Prostate gland (tissue), 2 donors: ENCODE results near the gene VRK3. TPM values are rescaled to one million over a fixed set of nuclear protein-coding genes. Genes with fewer than 3 reads are reported as not detected.
"Not testable (repeated sequence)": the region's sequence is repeated elsewhere in the genome, so short reads cannot be mapped to it uniquely, and the experiment has no call there.

Experiments
- DNase-seq: peaks from one replicate; pipeline ENCODE4 v3.0.0-alpha.2; 2019; ENCODE audit warnings: low spot score
- H3K27ac ChIP-seq, 2 donors: fragments of 200-600 bp; sonication (generic); 2 replicates each; pipeline ENCODE4 v1.5.1; 2017 to 2019
- H3K27me3 ChIP-seq: fragments of 200-600 bp; sonication (generic); replicated peaks from 2 replicates; pipeline ENCODE4 v1.5.1; 2019; ENCODE audit not compliant: insufficient read depth
- H3K36me3 ChIP-seq, 2 donors: fragments of 200-600 bp; sonication (generic); 1 replicate in 1 of 2; 2 replicates in 1 of 2; pipeline versions ENCODE4 v1.5.1 to v1.8.1; 2017 to 2019
- H3K4me1 ChIP-seq: fragments of 200-600 bp; sonication (generic); replicated peaks from 2 replicates; pipeline ENCODE4 v1.5.1; 2019
- H3K4me3 ChIP-seq, 2 donors: fragments of 200-600 bp; sonication (generic); 2 replicates each; pipeline ENCODE4 v1.5.1; 2017 to 2019
- H3K9me3 ChIP-seq: fragments of 200-600 bp; sonication (generic); 2 replicates; pipeline ENCODE4 v1.5.1; 2017
- POLR2A ChIP-seq: fragments of 450-650 bp; IDR thresholded peaks from one replicate; pipeline ENCODE4 v1.6.1; 2016; ENCODE audit warnings: antibody characterized with exemption, mild to moderate bottlenecking
- POLR2AphosphoS5 ChIP-seq: sonication (generic); formaldehyde crosslinking; IDR thresholded peaks from one replicate; pipeline ENCODE4 v1.6.1; 2017; ENCODE audit warnings: antibody characterized with exemption
- WGBS: methylation state at CpG from one replicate; pipeline ENCODE4 v1.1.5; 2018; 5-methylcytosine and 5-hydroxymethylcytosine counted together
- intact Hi-C: fragments of 100-400 bp; cut with DNase I; formaldehyde crosslinking; loops from one replicate; pipeline ENCODE4 v1.14.2; 2022
- total RNA-seq, 2 donors: library from RNA; depleted of rRNA; stranded (reverse); fragments of >200 nt; gene quantifications; one replicate each; pipeline ENCODE4 v1.1.0, GENCODE V29; 2016
- TF ChIP-seq, protein P1 (sequence below), 4 experiments: fragments of 200-600 bp in 2 of 4; fragments of 450-650 bp in 2 of 4; sonication (generic) in 2 of 4; IDR thresholded peaks; 1 replicate in 3 of 4; 2 replicates in 1 of 4; pipeline ENCODE4 v1.5.1; 2016 to 2019; ENCODE audit warnings: antibody characterized with exemption in 4 of 4, mild to moderate bottlenecking in 2 of 4, moderate library complexity in 2 of 4

Gene VRK3, protein sequence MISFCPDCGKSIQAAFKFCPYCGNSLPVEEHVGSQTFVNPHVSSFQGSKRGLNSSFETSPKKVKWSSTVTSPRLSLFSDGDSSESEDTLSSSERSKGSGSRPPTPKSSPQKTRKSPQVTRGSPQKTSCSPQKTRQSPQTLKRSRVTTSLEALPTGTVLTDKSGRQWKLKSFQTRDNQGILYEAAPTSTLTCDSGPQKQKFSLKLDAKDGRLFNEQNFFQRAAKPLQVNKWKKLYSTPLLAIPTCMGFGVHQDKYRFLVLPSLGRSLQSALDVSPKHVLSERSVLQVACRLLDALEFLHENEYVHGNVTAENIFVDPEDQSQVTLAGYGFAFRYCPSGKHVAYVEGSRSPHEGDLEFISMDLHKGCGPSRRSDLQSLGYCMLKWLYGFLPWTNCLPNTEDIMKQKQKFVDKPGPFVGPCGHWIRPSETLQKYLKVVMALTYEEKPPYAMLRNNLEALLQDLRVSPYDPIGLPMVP
- total RNA-seq, result 10 to 100 TPM; 47.8 to 76.5 TPM

DNA sequence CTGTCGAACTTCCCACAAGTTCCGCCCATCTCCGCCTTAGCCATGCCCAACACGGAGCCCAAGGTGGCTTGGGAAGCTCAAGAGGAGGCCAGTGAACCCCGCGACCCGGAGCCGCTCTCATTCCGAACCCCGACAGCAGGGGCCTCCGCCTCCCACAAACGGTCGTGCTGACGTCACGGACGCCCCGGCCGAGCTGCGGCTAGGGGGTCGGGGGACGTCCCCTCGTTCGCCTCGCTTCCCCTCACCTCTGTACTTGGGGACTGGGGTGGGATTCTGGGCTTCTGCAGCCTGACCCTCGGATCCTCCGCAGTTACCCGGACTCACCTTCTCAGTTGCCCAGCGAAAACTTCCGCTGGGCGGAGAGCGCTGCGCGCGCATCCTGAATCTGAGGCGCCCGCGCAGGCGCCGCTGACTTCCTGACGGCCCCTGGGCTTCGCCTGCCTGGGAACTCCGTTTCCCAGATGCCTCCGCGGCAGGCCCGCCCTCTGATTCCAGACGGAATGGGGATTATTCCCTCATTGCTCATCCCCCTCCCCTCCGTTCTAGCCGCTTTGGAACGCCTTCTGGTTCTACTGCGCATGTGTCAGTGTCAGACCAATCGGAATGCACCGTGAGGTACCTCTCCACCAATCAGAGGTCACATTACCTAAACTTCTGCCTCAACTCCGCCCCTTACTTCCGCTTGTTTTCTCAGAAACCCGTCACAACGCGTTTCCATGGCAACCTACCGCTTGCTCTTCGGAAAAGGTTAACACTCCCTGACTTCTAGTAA is at the start of gene VRK3:
VRK3 (minus strand) TSS at position 351 of the 772 bp plus-strand sequence. CDS start 9,210 bp downstream, outside the sequence.
- peak within 1 kb of the TSS; percentile 88 to 89 for H3K27ac ChIP-seq
- WGBS, result under 1% methylated on average over 45 of the region's 59 CpGs
- no peaks in the 10 kb centered on the region for H3K9me3 ChIP-seq
- peak within 1 kb of the TSS; percentile 85 to 91 for H3K4me3 ChIP-seq
- peak; percentile 99 for DNase-seq
- H3K36me3 ChIP-seq, result no peaks in the 10 kb centered on the region
- intact Hi-C loops, result loop anchor here (10.0 kb wide), 2 partner anchors 90 to 350 kb away; partner anchors contain the start of gene NR1H2
- peaks cover 15% of the 10 kb centered on the region for H3K4me1 ChIP-seq
- H3K27me3 ChIP-seq, result no peaks in the 10 kb centered on the region
- TF ChIP-seq POLR2AphosphoS5 (peak; percentile 90), POLR2A (peak; percentile 71)
- TF ChIP-seq, protein P1, sequence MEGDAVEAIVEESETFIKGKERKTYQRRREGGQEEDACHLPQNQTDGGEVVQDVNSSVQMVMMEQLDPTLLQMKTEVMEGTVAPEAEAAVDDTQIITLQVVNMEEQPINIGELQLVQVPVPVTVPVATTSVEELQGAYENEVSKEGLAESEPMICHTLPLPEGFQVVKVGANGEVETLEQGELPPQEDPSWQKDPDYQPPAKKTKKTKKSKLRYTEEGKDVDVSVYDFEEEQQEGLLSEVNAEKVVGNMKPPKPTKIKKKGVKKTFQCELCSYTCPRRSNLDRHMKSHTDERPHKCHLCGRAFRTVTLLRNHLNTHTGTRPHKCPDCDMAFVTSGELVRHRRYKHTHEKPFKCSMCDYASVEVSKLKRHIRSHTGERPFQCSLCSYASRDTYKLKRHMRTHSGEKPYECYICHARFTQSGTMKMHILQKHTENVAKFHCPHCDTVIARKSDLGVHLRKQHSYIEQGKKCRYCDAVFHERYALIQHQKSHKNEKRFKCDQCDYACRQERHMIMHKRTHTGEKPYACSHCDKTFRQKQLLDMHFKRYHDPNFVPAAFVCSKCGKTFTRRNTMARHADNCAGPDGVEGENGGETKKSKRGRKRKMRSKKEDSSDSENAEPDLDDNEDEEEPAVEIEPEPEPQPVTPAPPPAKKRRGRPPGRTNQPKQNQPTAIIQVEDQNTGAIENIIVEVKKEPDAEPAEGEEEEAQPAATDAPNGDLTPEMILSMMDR (IDR thresholded peaks at IDR 0.05), result peak in 2 of 4 experiments; percentile 31 to 36

DNA sequence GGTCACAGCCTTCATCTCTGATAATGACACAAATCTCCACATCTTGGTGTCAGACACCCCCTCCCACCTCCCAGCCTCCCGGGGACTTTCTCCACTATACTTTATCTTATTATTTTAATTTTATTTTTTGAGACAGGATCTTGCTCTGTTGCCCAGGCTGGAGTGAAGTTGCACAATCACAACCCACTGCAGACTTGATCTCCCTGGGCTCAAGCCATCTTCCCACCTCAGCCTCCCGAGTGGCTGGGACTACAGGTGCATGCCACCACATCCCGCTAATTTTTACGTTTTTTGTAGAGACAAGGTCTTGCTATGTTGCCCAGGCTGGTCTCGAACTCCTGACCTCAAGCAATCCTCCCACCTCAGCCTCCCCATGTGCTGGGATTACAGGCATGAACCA is 43.2 kb upstream of the VRK3 start:
- H3K36me3 ChIP-seq, H3K27me3 ChIP-seq, intact Hi-C loops, H3K27ac ChIP-seq, DNase-seq, H3K4me1 ChIP-seq, H3K9me3 ChIP-seq, H3K4me3 ChIP-seq: not testable (repeated sequence)
- 89% methylated on average over 5 of the region's 5 CpGs for WGBS

DNA sequence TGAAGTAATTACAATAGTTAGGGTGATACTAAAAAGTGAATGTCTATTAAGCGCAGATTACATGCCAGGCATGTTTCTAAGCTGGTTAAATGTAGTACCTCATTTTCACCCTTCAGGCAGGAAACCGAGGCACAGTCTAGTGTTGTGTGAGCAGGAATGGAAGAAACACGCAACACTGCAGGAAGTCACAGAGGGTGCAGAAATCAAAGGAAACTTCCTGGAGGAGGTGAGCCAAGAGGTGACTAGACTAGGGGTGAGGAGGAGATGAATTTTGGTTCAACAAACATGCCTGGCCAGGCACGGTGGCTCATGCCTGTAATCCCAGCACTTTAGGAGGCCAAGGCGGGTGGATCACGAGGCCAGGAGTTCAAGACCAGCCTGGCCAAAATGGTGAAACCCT is 42.4 kb upstream of the VRK3 start:
- 84% methylated on average over 6 of the region's 6 CpGs for WGBS
- no peaks in the 10 kb centered on the region for H3K27me3 ChIP-seq
- no peak overlapping the region for H3K27ac ChIP-seq
- DNase-seq, result no peak
- no peaks in the 10 kb centered on the region for H3K9me3 ChIP-seq
- H3K36me3 ChIP-seq, result no peaks in the 10 kb centered on the region
- no peak for TF ChIP-seq POLR2AphosphoS5
- TF ChIP-seq, protein P1 (IDR thresholded peaks at IDR 0.05), result no peak
- no peak for TF ChIP-seq POLR2A
- H3K4me1 ChIP-seq, result no peaks in the 10 kb centered on the region
- intact Hi-C loops, result no loop called here
- no peak overlapping the region for H3K4me3 ChIP-seq

DNA sequence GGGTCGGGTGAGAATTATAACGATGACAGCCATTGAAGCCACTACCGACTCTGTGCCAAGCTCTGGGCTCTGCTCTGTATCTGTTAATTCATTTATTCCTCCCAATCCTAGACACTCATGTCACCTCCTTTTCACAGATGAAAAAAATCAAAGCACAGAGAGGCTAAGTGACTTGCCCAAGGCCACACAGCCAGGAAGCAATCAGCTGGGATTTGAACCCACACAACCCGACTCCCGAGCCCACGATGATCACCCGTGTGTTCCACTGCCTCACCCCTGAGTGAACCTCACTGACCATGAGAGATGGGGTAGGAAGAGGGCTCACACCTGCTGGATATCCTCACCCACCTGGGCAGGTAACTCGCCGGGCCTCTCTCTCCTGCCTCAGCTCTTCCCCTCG is 40.8 kb upstream of the VRK3 start:
- intact Hi-C loops, result no loop called here
- 84% methylated on average over 10 of the region's 10 CpGs for WGBS
- H3K27me3 ChIP-seq, result no peaks in the 10 kb centered on the region
- H3K9me3 ChIP-seq, result no peaks in the 10 kb centered on the region
- DNase-seq, result no peak
- H3K27ac ChIP-seq, result no peak overlapping the region
- H3K36me3 ChIP-seq, result no peaks in the 10 kb centered on the region
- H3K4me3 ChIP-seq, result no peak overlapping the region
- no peaks in the 10 kb centered on the region for H3K4me1 ChIP-seq
- TF ChIP-seq POLR2A, result no peak
- TF ChIP-seq POLR2AphosphoS5, result no peak
- TF ChIP-seq, protein P1 (IDR thresholded peaks at IDR 0.05), result no peak

DNA sequence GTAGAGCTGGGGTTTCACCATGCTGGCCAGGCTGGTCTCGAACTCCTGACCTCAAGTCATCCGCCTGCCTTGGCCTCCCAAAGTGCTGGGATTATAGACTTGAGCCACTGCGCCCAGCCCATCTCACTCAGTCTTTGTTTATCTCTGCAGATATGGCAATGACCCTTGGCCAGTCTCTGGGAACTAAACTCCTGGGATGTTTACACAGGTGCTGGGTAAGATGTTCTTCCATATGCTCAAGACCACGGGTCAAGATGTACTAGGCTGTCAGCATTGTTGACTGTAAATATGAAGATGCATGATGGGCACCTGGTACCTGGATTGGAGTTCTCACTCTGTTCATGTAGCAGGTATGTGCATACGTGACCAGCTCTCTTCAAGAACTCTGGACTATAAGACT is 36.5 kb upstream of the VRK3 start:
- intact Hi-C loops, result no loop called here
- 78% methylated on average over 5 of the region's 5 CpGs for WGBS

More for the DNA sequence above, 36.5 kb upstream of the VRK3 start:
- H3K9me3 ChIP-seq, result no peaks in the 10 kb centered on the region
- no peak overlapping the region for H3K27ac ChIP-seq
- DNase-seq, result no peak
- no peaks in the 10 kb centered on the region for H3K27me3 ChIP-seq
- H3K4me3 ChIP-seq, result no peak overlapping the region
- H3K4me1 ChIP-seq, result no peaks in the 10 kb centered on the region
- H3K36me3 ChIP-seq, result no peaks in the 10 kb centered on the region
- TF ChIP-seq POLR2A (no peak), POLR2AphosphoS5 (no peak)
- TF ChIP-seq, protein P1 (IDR thresholded peaks at IDR 0.05), result no peak
